ENCODE data around the gene DLD. TPM values are rescaled to one million over a fixed set of nuclear protein-coding genes. Genes with fewer than 3 reads are reported as not detected.
"Not testable (repeated sequence)": the region's sequence is repeated elsewhere in the genome, so short reads cannot be mapped to it uniquely, and the experiment has no call there.

The DLD gene, protein sequence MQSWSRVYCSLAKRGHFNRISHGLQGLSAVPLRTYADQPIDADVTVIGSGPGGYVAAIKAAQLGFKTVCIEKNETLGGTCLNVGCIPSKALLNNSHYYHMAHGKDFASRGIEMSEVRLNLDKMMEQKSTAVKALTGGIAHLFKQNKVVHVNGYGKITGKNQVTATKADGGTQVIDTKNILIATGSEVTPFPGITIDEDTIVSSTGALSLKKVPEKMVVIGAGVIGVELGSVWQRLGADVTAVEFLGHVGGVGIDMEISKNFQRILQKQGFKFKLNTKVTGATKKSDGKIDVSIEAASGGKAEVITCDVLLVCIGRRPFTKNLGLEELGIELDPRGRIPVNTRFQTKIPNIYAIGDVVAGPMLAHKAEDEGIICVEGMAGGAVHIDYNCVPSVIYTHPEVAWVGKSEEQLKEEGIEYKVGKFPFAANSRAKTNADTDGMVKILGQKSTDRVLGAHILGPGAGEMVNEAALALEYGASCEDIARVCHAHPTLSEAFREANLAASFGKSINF
- 73.2 TPM for polyA plus RNA-seq (2013, experiment 1 of 2; ENCODE audit: insufficient read length)
- 70.1 TPM for polyA plus RNA-seq (2013, experiment 2 of 2; ENCODE audit: insufficient read length)

GRCh38 chr7:107890962-107891635 lies at the start of gene DLD:
DLD (plus strand) TSS chr7:107891183; CDS start chr7:107891251, 68 bp downstream.
- DNase-seq, result peak; percentile 91

- no peak for DNase-seq
Observed at GRCh38 chr7:107842213-107842612, 48.8 kb upstream of the DLD start.

DNA sequence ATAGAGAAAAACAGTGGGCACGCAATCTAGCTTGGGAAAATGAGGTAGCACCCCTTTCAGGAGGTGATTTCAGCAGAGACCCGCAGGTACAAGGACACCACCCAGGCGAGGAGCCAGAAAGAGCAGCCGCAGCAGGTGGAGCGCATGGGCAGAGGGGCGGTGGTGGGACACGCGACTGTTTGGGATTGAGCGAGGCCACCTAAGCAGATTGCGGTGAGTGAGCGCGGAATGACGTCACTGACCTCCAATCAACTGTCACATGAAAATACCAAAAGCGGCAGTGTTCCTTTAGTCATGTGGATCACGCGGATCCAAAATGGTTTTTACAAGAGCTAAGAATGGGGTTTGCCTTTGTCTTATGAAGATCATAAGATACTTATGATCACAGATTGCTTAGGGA lies 47.8 kb upstream of the DLD start:
- DNase-seq, result no peak

DNA sequence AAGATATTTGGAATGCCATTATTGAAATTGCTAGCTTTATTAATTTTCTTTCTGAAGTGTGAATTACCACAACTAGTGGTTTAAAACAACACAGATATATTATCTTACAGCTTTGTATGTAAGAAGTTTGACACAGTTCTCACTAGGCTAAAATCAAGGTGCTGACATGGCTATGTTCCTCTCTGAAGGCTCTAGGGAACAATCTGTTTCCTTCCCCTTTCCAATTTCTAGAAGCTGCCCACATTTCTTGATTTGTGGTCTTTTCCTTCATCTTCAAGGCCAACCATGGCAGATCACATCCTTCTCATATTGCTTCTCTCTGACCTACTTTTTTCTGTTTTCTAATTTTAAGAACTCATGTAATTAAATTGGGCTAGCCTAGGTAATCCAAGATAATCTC lies 44.7 kb upstream of the DLD start:
- DNase-seq, result no peak

DNA sequence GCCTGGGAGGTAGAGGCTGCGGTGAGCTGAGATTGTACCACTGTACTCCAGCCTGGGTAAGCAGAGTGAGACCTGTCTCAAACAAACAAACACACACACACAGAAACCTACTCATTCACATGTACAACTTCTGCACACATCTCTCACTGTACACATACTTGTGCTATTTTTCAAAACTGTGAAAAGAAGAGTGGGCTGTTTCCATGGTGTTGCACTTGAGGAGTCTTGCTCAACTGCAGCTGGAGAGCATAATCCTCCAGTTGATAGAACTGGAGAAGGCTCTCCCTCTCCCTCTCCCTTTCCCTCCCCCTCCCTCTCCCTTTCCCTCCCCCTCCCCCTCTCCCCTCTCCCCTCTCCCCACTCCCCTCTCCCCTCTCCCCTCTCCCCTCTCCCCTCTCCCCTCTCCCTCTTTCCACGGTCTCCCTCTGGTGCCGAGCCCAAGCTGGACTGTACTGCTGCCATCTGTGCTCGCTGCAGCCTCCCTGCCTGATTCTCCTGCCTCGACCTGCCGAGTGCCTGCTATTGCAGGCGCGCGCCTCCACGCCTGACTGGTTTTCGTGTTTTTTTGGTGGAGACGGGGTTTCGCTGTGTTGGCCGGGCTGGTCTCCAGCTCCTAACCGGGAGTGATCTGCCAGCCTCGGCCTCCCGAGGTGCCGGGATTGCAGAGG lies 43.7 kb upstream of the DLD start:
- no peak for DNase-seq

GRCh38 chr7:107847836-107848175 lies 43.2 kb upstream of the DLD start:
- not testable (repeated sequence) for DNase-seq

GRCh38 chr7:107848211-107848610 lies 42.8 kb upstream of the DLD start:
- not testable (repeated sequence) for DNase-seq

DNA sequence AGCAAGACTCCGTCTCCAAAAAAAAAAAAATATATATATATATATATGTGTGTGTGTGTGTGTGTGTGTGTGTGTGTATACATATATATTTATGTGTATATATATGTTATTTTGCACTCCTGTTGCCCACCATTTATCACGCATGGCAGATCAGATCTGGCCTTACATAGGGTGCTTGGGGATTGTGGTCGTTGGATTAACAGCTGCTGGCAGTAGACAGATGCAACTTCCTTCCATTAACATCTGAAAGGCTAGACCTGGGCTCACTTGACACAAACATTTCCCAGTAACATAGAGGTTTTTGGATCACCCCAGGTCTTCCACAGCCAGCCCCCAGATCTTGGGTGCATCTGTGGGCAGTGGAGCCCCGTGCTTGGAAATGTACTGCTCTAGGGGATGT lies 40.8 kb upstream of the DLD start:
- no peak for DNase-seq

DNA sequence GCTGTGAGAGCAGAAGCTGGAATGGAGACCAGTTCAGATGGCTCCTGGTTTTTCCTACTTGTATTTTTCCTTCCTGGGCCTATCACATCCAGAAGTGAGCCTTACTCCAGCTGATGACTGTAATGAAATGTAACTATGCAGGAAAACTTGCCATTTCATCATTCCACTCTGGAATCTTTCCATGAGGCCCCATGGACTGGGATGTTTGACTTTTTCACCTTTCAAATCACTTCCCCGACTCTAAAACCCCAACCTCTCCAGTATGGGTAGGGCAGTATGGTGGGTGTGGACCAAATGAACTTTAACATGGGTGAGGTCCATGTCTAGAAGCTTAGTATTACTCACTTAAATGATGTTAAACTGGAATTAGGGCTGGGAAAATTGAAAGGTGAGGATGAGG lies 40.3 kb upstream of the DLD start:
- DNase-seq, result peak; percentile 13

DNA sequence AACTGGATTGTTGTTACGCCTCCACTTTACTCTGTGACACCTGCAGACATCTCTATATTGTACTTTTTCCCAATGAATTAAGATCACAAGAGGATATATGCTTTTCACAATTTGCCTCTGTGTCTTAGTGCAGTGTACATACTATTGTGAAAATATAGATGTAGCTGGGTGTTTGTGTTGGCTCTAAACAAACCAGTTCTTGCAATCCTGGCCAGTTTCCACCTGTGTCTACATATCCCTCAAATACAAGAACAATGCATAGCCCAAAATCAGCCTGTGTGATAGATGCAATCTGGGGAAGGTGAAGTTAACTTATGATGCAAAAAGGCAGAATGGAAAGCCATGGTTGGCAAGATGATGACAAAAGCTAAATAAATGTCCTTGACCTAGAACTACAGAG lies 36.5 kb upstream of the DLD start:
- DNase-seq, result no peak

DNA sequence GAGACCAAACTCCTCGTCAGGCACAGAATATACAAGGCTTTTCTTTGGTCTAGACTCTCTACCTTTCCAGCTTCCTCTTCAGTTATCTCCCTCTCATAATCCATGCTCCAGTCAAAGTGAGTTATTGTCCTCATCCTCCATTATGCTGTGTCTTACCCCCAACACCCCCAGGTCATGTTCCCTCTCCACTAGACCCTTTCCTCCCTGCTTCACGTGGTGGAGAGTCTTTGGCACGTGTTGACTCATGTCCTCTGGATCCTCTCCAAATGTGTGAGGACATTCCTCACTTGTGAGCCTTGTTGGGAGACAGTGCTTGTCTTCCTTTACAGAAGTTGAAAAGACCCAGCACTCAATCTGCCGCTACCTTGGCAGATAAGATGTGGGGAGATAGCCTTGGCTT lies 36.0 kb upstream of the DLD start:
- peak; percentile 47 for DNase-seq

DNA sequence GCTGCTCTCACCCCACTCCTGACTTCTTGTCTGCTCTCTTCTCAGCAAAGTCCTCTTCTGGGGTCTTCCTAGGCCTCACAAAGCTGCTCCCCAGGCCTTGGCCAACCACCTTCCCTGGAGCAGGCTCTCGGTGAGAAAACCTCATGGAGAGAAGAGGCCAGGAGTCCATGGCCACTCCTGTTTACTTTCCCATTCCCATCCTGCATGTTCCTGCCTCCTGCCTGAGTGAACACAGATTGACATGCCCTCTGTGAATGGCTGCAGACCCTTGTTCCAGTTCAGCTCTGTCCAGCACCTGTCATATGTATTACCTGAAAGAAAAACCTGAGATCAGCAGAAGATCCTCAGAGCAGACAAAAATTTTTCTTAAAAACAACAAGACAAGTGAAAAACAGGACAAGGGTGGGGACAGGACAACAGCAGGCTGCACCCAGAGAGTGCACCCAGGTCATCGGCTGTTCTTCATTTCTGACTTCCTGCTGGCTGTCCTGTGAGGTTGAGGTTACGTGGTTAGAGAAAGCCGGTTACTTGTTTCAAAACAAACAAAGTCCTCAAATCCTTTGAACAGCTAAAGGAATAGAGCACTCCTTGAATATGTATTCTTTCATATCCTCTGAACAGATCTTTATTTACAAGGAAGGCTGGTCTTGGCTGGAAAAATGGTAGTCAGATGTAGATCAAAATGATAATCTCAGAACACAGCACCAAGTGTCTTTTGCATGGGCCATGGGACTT lies 34.0 kb upstream of the DLD start:
- peak; percentile 2 for DNase-seq

DNA sequence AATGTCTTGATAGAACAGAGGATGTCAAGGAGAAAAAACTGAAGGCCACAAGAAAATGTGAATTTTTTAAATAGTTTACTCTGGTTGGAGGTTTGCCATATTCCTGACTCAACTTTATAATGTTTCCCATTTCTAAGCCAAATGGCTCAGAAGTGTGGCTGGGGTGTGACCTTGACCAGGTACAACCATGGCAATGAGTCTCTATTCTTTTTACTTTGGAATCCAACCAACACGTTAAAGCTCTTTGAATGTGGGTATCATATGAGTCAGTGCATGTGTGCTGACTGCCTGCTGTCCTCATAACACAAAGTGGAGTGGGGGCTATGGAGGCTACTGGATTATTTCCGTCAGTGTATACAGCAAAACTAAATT lies 33.5 kb upstream of the DLD start:
- DNase-seq, result peak; percentile 63

- no peak for DNase-seq
Observed at GRCh38 chr7:107858280-107858679, 32.7 kb upstream of the DLD start.

GRCh38 chr7:107860279-107860961 lies 30.6 kb upstream of the DLD start:
- no peak for DNase-seq

- DNase-seq, result peak; percentile 21
Observed at GRCh38 chr7:107860981-107861652, 29.9 kb upstream of the DLD start.

- DNase-seq, result no peak
Observed at GRCh38 chr7:107865956-107866775, 24.8 kb upstream of the DLD start.

DNA sequence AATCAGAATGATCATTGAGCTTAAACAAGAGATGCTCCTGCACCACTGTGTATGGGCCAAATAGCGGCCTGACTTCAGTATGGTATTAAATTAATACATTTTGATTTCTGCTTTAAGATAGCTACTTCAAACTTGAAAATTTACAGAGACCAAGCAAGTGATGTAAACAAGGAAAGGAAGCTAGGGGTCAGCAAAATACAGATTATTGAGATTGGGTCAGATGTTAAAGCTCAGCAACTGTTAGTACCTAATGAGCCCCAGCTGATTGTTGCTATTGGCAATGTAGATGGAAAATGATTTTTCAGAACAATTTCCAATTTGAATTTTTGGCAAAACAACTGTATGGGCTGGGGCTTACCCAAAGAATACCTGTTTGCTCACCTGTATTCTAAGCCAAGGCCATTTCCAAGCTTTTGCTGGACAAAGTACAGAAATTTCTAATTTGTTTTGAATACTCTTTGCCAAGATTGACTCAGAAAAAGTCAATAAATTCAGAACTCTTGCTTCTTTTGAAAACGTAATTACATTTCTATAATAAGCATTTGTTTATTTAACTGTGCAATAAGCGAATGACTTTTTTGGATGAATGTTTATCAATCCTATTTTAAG lies 23.0 kb upstream of the DLD start:
- no peak for DNase-seq

GRCh38 chr7:107870427-107871000 lies 20.5 kb upstream of the DLD start:
- no peak for DNase-seq

GRCh38 chr7:107874111-107874510 lies 16.9 kb upstream of the DLD start:
- no peak for DNase-seq

All from fibroblast of skin of abdomen (primary cell).